Lower leg skin (tissue), 3 donors: ENCODE measurements around the gene TTF2.

Experiments used
- CTCF ChIP-seq, 3 donors: fragments of 450-650 bp; IDR thresholded peaks; one replicate each; pipeline ENCODE4 v1.5.1; 2016; ENCODE audit warnings: antibody characterized with exemption in 3 of 3, mild to moderate bottlenecking in 3 of 3, moderate library complexity in 2 of 3
- POLR2A ChIP-seq, 2 donors: fragments of 450-650 bp; IDR thresholded peaks; one replicate each; pipeline ENCODE4 v1.6.1; 2016 to 2017; ENCODE audit warnings: antibody characterized with exemption in 2 of 2, mild to moderate bottlenecking in 1 of 2, moderate library complexity in 1 of 2

- TF ChIP-seq CTCF (IDR thresholded peaks at IDR 0.05) (no peak), POLR2A (IDR thresholded peaks at IDR 0.05) (no peak)
Measured at GRCh38 chr1:117147856-117148588, 87.9 kb downstream of the TTF2 start.
